Measurements from ENCODE around the gene KIT.
A peak's percentile ranks its signal among the peaks of the same experiment; 100 is the strongest.

The KIT gene

DNA sequence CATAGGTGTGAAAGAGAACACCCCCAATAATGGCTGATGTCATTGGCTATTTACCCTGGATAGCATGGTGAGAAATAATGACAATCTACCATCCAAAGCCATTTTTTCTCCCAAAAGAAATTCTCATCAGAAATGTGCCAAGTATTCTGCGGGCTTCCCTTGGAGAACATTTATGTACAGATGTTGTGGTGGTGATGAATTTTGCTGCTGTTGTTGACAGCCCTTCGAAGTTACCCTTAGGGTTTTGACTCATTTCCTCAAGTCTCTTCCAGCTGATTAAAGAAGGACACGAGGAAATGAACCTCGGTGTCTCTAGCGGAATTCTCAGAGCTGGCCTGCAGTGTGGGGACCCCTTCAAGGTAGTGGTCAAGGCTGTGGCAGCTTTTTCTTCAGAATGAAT is 3.4 kb downstream of the KIT start:
- no peak for DNase-seq

- no peak for DNase-seq
Measured at GRCh38 chr4:54661686-54662085, 3.9 kb downstream of the KIT start.

GRCh38 chr4:54662123-54662522 is 4.4 kb downstream of the KIT start:
- no peak for DNase-seq

- DNase-seq = no peak
Measured at GRCh38 chr4:54662901-54663585, 5.3 kb downstream of the KIT start.

- no peak for DNase-seq
Measured at GRCh38 chr4:54664400-54664799, 6.6 kb downstream of the KIT start.

- DNase-seq = no peak
Measured at GRCh38 chr4:54668014-54668611, 10.4 kb downstream of the KIT start.

- no peak for DNase-seq
Measured at GRCh38 chr4:54669831-54670230, 12.1 kb downstream of the KIT start.

DNA sequence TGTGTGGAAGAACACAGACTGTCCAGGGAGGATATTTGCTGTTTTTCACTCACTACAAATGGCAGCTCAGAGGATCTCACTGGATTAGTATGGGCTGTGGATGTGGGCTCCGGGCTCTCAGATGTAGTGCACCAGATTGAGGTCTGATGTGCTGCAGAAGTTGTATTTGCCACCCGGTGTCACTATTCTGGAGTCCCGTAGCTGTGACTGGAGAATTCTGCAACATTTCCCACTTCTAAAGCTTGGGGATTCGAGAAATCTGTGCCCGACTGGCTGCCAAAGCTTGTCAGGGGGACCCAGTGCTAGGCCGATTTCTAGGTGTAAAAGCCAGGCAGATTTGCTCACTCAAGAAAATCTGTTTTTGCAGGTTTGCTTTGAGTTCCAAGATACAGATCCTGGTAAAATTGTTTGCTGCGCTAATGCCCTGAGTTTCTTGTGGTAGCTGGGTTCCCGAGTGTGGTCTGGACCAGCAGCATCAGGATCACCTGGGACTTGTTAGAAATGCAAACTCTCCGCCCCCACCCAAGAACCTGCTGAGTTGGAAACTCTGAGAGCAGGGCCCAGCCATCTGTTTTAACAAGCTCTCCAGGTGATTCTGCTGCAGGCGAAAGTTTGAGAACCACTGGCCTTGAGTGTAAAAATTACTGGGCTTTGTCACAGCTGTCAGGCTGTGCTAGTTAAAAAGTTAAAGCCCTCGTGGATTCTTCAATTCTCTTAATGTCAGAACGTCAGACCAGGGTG is 18.1 kb downstream of the KIT start:
- DNase-seq = no peak

GRCh38 chr4:54676658-54677057 is 18.9 kb downstream of the KIT start:
- no peak for DNase-seq

DNA sequence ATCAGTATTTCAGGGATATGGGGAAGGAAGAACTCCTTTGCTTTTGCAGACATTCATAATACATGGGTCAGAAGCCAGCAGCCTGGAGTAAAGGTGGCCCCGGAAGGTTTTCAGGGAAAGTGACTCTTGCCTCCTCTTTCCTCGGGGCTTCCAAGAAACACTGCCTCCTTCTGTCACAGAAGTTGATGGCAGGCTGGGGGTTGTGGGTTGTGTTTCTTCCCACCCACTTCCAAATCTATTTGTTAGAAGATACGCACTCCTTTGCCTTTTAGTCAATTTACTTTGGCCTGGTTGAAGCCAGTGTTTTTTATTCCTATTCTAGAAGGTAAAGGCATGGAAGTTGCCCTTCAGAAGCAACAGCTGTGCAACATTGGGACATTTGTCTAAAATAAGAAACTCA is 19.7 kb downstream of the KIT start:
- DNase-seq = no peak

- DNase-seq = no peak
Measured at GRCh38 chr4:54677853-54678650, 20.3 kb downstream of the KIT start.

- no peak for DNase-seq
Measured at GRCh38 chr4:54678826-54679225, 21.1 kb downstream of the KIT start.

GRCh38 chr4:54679813-54680212 is 22.1 kb downstream of the KIT start:
- DNase-seq = no peak

DNA sequence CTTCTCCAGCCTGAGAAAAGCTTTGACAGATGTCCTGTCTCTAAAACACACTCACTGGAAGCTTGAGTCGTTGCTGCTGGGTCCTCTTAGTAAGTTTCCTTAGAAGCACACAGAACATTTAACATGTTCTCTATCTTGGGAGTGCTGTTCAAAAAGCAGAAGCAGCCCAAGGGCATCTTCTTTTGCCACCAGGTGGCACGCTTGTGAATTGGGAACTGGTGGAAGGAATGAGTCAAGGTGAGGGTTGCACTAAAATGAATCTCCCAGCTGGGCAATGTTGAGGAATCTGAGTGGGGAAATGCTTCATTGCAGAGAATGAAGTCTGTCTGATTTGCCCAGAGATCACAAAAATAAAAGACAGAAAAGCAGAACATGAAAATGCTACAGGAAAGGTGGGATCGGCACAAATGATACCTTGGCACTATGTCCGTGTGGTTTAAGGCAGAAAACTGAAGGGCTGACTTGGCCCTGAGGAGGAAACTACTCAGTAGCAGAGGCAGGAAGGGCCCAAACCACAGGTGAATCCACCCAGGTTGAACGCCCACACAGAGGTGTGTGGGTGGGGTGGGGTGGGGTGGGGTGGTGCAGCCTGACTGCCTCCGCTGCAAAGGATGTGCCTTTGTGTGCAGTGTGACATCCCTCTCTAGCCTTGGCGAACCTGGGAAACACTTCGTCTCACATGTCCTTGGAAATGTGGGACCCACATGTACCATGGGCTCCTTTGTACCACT is 26.0 kb downstream of the KIT start:
- peak in 2 of 5 donors; percentile 8 to 18 for DNase-seq

DNA sequence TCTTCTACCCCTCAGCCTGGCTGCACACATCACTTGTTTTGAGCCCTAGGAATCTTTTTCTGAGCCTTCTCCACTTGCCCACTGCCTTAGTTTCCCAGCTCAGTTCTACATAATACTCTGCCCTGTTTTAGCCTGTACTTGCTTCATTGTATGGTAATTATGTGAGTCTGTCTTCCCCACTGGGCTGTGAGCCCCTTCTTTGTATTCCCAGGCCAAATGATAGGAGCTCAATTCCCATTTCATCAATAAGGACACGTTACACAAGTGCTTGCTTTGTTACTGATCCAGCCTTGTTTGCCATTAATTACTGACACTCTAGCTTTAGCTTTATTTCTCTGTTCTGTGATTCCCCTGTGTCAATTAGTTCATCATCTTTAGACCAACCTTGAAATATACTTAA is 28.1 kb downstream of the KIT start:
- no peak for DNase-seq

DNA sequence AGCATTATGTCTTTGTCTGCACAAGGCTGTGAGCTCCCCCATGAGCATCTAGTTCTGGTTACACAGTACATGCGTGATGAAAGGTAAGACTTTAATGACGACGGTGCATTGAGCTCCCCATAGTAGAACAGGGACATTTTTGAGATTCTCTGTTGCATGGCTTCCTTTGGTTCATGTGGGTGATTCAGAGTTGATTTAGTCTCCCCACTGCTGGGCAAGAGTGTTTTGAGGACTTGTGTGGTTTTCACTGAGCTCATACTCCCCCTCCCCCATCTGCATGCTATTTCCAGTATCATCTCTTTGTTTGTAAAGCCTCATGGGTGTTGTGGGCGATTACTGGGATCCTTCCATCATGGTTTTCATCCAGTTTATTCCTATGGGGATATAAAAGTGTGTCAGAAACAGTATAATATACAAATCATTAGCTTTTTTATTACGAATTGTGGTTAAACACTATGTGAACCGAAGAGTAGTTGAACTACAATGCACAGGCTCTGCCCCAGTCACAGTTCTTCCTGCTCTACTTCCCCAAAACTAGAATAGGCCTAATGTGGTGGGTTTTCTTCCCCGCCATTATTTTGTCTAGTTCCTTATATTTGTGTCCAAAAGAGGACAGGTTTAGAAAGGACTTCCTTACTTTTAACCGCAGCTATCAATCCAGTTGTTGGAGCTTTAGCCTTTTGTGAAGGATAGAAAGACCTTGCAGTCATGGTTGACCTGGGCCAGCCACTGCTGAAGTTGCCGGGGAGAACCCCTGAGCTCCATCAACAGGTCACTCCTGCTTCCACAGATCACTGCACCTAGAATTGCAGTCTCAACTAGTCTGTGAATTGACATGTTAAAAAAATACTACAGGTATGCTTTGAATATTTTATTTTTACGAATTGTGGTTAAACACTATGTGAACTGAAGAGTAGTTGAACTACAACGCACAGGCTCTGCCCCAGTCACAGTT is 30.4 kb downstream of the KIT start:
- no peak for DNase-seq

GRCh38 chr4:54695337-54695736 is 37.6 kb downstream of the KIT start:
- DNase-seq = no peak

DNA sequence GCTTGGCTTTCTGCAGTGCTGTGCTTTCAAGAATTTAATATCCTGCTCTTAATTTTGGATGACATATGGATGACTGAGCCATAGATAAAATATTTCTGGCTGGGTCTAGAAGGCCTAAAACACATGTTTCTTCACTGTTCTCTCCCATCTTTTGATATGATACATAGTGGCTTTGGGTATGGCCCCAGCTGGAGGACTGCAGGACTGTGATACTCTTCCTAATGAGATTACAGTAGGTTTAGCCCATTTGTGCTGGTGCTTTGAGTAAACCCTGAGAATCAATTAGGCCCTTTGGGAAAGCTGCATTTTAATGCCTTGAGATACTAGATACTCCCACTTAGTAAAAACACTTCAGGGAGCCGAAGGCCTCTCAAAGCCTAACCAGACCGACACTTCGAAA is 38.0 kb downstream of the KIT start:
- no peak for DNase-seq

- DNase-seq = no peak
Measured at GRCh38 chr4:54696649-54697048, 38.9 kb downstream of the KIT start.

- no peak for DNase-seq
Measured at GRCh38 chr4:54700986-54701385, 43.2 kb downstream of the KIT start.

DNA sequence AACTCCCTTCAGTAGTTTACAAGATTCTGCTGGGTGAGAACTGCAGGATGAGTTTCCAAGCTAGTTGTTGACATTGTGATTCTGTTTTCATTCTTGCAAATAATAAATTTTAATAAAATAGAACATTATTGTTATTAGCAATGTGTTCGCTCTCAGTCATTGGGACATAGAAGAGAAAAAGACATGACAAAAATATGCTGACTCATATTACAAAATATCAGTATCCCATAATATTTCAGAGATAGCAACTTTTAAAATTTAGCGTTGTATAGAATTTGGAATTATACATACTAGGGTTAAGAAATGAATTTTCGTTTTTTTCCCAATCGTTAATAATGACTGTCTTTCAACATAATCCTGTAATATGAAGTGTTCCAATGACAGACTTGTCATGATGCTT is 45.4 kb downstream of the KIT start:
- no peak for DNase-seq

All from T-helper 1 cell (primary cell).